CD14-positive monocyte (primary cell): ENCODE measurements around the gene LUZP1. TPM values are rescaled to one million over a fixed set of nuclear protein-coding genes. Genes with fewer than 3 reads are reported as not detected.

Experiments
- DNase-seq, 3 donors: peaks; one replicate each; pipeline ENCODE4 v3.0.0-alpha.2; 2011 to 2022
- H2AFZ ChIP-seq: 2 replicates; pipeline ENCODE4 v1.6.0; 2012; ENCODE audit warnings: mild to moderate bottlenecking, low read depth, low read length, inconsistent platforms; ENCODE audit not compliant: insufficient read depth, poor library complexity, severe bottlenecking
- H3K27ac ChIP-seq, 2 donors: 1 replicate in 1 of 2; 2 replicates in 1 of 2; pipeline ENCODE4 v1.5.1; 2012 to 2013; ENCODE audit warnings: low read length in 2 of 2, control low read depth in 1 of 2, inconsistent platforms in 1 of 2, low read depth in 1 of 2, mild to moderate bottlenecking in 1 of 2
- H3K27me3 ChIP-seq, 2 donors: one replicate each; pipeline versions ENCODE4 v1.6.0 to v1.6.1; 2011 to 2013; ENCODE audit warnings: low read length in 2 of 2; ENCODE audit not compliant: control insufficient read depth in 2 of 2, insufficient read depth in 2 of 2
- H3K36me3 ChIP-seq, 2 donors: replicated peaks in 1 of 2; 1 replicate in 1 of 2; 2 replicates in 1 of 2; pipeline versions ENCODE4 v1.5.1 to v1.6.1; 2012 to 2013; ENCODE audit warnings: low read length in 2 of 2, control low read depth in 1 of 2, inconsistent platforms in 1 of 2, mild to moderate bottlenecking in 1 of 2; ENCODE audit not compliant: insufficient read depth in 2 of 2, control insufficient read depth in 1 of 2
- H3K4me1 ChIP-seq, 2 donors: 1 replicate in 1 of 2; 2 replicates in 1 of 2; pipeline versions ENCODE4 v1.5.1 to v1.6.1; 2012 to 2013; ENCODE audit warnings: low read length in 2 of 2, control low read depth in 1 of 2, inconsistent platforms in 1 of 2, mild to moderate bottlenecking in 1 of 2, moderate library complexity in 1 of 2; ENCODE audit not compliant: insufficient read depth in 2 of 2, control insufficient read depth in 1 of 2
- H3K4me2 ChIP-seq: replicated peaks from 2 replicates; pipeline ENCODE3; 2012; ENCODE audit warnings: low read length, moderate library complexity, mild to moderate bottlenecking; ENCODE audit not compliant: poor library complexity, severe bottlenecking; ENCODE audit errors: extremely low read depth
- H3K4me3 ChIP-seq, 3 experiments: fragments of 200-600 bp in 1 of 3; sonication (generic) in 1 of 3; replicated peaks in 1 of 3; 1 replicate in 2 of 3; 2 replicates in 1 of 3; pipeline ENCODE4 v1.5.1; 2011 to 2013; ENCODE audit warnings: low read length in 3 of 3, mild to moderate bottlenecking in 3 of 3, control low read depth in 2 of 3, low read depth in 2 of 3, inconsistent platforms in 1 of 3, moderate library complexity in 1 of 3
- H3K79me2 ChIP-seq: 2 replicates; pipeline ENCODE4 v1.6.0; 2012; ENCODE audit warnings: mild to moderate bottlenecking, control low read depth, inconsistent platforms, low read length, moderate library complexity; ENCODE audit not compliant: insufficient read depth
- H3K9ac ChIP-seq: 2 replicates; pipeline ENCODE4 v1.6.0; 2017; ENCODE audit warnings: low read length, mild to moderate bottlenecking; ENCODE audit not compliant: insufficient read depth, poor library complexity, severe bottlenecking
- H3K9me3 ChIP-seq, 2 donors: replicated peaks in 1 of 2; 1 replicate in 1 of 2; 2 replicates in 1 of 2; pipeline versions ENCODE4 v1.5.1 to v1.6.1; 2012 to 2013; ENCODE audit warnings: low read length in 2 of 2, control low read depth in 1 of 2; ENCODE audit not compliant: control insufficient read depth in 1 of 2, insufficient read depth in 1 of 2
- H4K20me1 ChIP-seq: 2 replicates; pipeline ENCODE4 v1.6.0; 2012; ENCODE audit warnings: mild to moderate bottlenecking, low read length, control low read depth, moderate library complexity; ENCODE audit not compliant: insufficient read depth
- H3K27ac Mint-ChIP-seq, 7 donors: one replicate each; pipeline ENCODE4 v1.8.0; 2020; ENCODE audit warnings: mild to moderate bottlenecking in 7 of 7, mixed read lengths in 7 of 7, moderate library complexity in 6 of 7, inconsistent platforms in 2 of 7
- H3K27me3 Mint-ChIP-seq, 3 donors: one replicate each; pipeline ENCODE4 v1.8.0; 2021 to 2022; ENCODE audit warnings: low read depth in 3 of 3, mild to moderate bottlenecking in 3 of 3, mixed read lengths in 3 of 3, moderate library complexity in 3 of 3, inconsistent platforms in 1 of 3
- H3K36me3 Mint-ChIP-seq, 2 donors: one replicate each; pipeline ENCODE4 v1.8.0; 2020; ENCODE audit warnings: mixed read lengths in 2 of 2, inconsistent platforms in 1 of 2, mild to moderate bottlenecking in 1 of 2
- H3K4me1 Mint-ChIP-seq: one replicate; pipeline ENCODE4 v1.8.0; 2020; ENCODE audit warnings: mild to moderate bottlenecking, mixed read lengths
- H3K4me3 Mint-ChIP-seq, 2 donors: one replicate each; pipeline ENCODE4 v1.8.0; 2020; ENCODE audit warnings: mild to moderate bottlenecking in 2 of 2, mixed read lengths in 2 of 2, moderate library complexity in 1 of 2
- H3K9me3 Mint-ChIP-seq, 7 donors: one replicate each; pipeline ENCODE4 v1.8.0; 2020 to 2022; ENCODE audit warnings: mixed read lengths in 7 of 7, mild to moderate bottlenecking in 6 of 7, moderate library complexity in 6 of 7, inconsistent platforms in 2 of 7
- WGBS: methylation state at CpG from one replicate; pipeline ENCODE4 v1.1.5; 2013; ENCODE audit warnings: missing lambda C conversion rate; ENCODE audit not compliant: insufficient coverage; 5-methylcytosine and 5-hydroxymethylcytosine counted together
- intact Hi-C, 2 donors: fragments of 100-400 bp; cut with micrococcal nuclease; formaldehyde crosslinking; loops; one replicate each; pipeline versions ENCODE4 v1.15.0 to v1.15.1; 2023
- polyA plus RNA-seq, 3 donors: library from polyadenylated mRNA; depleted of rRNA in 1 of 3; unstranded in 2 of 3; stranded (reverse) in 1 of 3; fragments of 300-500 nt in 2 of 3; fragments of >200 nt in 1 of 3; fragmentation: Illumina TruSeq in 2 of 3; gene quantifications; 1 replicate in 2 of 3; 2 replicates in 1 of 3; pipeline ENCODE4 v1.2.3, GENCODE V29; 2012 to 2021
- TF ChIP-seq, protein P1 (sequence below): fragments of 200-600 bp; IDR thresholded peaks from one replicate; pipeline ENCODE4 v1.8.0; 2022; ENCODE audit warnings: antibody characterized with exemption, mild to moderate bottlenecking

LUZP1 gene
- polyA plus RNA-seq, 3 donors, result 4.4 to 8.7 (median 5.8) TPM

DNA sequence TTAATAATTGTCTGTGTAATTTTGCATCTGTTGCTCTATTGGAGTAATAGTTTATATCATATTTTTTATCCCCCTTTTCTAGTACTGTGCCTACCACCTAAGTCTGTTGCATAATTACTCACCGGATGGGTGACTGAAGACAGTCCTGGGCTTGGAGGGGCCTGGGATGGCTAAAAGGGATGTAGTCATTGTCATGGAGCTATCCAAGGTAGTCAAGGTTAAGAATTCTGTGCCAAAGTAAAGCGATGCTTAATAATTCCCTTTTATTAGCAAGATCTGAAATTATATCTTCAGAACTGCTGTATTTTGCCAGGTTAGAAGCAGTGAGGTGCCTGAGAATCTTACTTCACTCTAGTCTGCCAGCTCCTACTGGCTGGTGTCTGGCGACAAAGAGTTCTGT, 87.8 kb downstream of the LUZP1 start:
- Mint-ChIP-seq H3K27ac (no peak overlapping the region), H3K27me3 (no peaks in the 10 kb centered on the region), H3K36me3 (peaks cover 86 to 96% of the 10 kb centered on the region in 2 donors), H3K4me1 (no peaks in the 10 kb centered on the region), H3K9me3 (peaks cover 0 to 2% (median 0%) of the 10 kb centered on the region in 7 donors), H3K4me3 (no peak overlapping the region)
- no peaks in the 10 kb centered on the region for H3K27me3 ChIP-seq
- H3K4me2 ChIP-seq, result no peak overlapping the region
- no peak overlapping the region for H3K4me3 ChIP-seq
- H3K79me2 ChIP-seq, result no peaks in the 10 kb centered on the region
- H3K27ac ChIP-seq, result no peak overlapping the region
- DNase-seq, result no peak
- TF ChIP-seq, protein P1, sequence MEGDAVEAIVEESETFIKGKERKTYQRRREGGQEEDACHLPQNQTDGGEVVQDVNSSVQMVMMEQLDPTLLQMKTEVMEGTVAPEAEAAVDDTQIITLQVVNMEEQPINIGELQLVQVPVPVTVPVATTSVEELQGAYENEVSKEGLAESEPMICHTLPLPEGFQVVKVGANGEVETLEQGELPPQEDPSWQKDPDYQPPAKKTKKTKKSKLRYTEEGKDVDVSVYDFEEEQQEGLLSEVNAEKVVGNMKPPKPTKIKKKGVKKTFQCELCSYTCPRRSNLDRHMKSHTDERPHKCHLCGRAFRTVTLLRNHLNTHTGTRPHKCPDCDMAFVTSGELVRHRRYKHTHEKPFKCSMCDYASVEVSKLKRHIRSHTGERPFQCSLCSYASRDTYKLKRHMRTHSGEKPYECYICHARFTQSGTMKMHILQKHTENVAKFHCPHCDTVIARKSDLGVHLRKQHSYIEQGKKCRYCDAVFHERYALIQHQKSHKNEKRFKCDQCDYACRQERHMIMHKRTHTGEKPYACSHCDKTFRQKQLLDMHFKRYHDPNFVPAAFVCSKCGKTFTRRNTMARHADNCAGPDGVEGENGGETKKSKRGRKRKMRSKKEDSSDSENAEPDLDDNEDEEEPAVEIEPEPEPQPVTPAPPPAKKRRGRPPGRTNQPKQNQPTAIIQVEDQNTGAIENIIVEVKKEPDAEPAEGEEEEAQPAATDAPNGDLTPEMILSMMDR, result no peak
- no peaks in the 10 kb centered on the region for H4K20me1 ChIP-seq
- H3K9me3 ChIP-seq, result no peaks in the 10 kb centered on the region
- no peak overlapping the region for H3K9ac ChIP-seq
- H2AFZ ChIP-seq, result no peak overlapping the region
- no peaks in the 10 kb centered on the region for H3K4me1 ChIP-seq
- peaks cover 87 to 100% of the 10 kb centered on the region in 2 donors for H3K36me3 ChIP-seq
- WGBS, result 90% methylated on average over 2 of the region's 3 CpGs
- intact Hi-C loops, result no loop called here

DNA sequence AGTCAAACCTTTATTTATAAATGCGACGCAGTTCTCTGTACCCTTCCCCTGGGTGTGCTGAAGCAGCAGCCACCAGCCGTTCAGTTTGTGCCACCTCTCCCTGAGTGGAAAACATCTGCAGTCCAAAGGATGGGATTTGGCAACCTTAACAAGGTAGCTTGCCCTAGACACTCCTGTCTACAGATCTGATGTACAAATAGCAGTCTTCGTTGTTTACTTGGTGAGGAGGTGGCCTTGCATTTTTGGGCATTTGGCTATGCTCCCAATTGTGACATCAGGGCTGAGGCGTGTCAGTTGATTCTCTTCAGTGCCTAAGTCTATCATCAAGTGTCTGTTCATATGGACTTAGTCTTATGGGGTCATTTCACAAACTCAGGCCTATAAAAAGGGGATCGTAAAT, 89.6 kb downstream of the LUZP1 start:
- no peak overlapping the region for H3K4me2 ChIP-seq
- no peaks in the 10 kb centered on the region for H4K20me1 ChIP-seq
- peak overlapping the region in 1 of 7 donors; percentile 58 for H3K27ac Mint-ChIP-seq
- intact Hi-C loops, result no loop called here
- H3K27me3 ChIP-seq, result no peaks in the 10 kb centered on the region
- H3K27ac ChIP-seq, result no peak overlapping the region
- H3K9ac ChIP-seq, result no peak overlapping the region
- no peaks in the 10 kb centered on the region for H3K27me3 Mint-ChIP-seq
- H3K4me3 ChIP-seq, result no peak overlapping the region
- peaks cover 78 to 91% of the 10 kb centered on the region in 2 donors for H3K36me3 Mint-ChIP-seq
- peaks cover 0 to 2% (median 0%) of the 10 kb centered on the region in 7 donors for H3K9me3 Mint-ChIP-seq
- no peaks in the 10 kb centered on the region for H3K9me3 ChIP-seq
- no peaks in the 10 kb centered on the region for H3K4me1 Mint-ChIP-seq
- H3K79me2 ChIP-seq, result no peaks in the 10 kb centered on the region
- no peak overlapping the region for H3K4me3 Mint-ChIP-seq
- H2AFZ ChIP-seq, result no peak overlapping the region
- TF ChIP-seq, protein P1, result no peak
- no peak for DNase-seq
- H3K36me3 ChIP-seq, result peaks cover 73 to 92% of the 10 kb centered on the region in 2 donors
- H3K4me1 ChIP-seq, result no peaks in the 10 kb centered on the region
- 100% methylated on average over 3 of the region's 6 CpGs for WGBS
